Upper lobe of left lung (tissue), 4 donors: ENCODE data around the gene MRPL52.

Source experiments
- POLR2A ChIP-seq, 4 donors: fragments of 450-650 bp; IDR thresholded peaks; one replicate each; pipeline ENCODE4 v1.5.1; 2016 to 2017; ENCODE audit warnings: antibody characterized with exemption in 4 of 4, mild to moderate bottlenecking in 2 of 4
- POLR2AphosphoS5 ChIP-seq, 2 donors: sonication (generic); formaldehyde crosslinking; IDR thresholded peaks; one replicate each; pipeline ENCODE4 v1.5.1; 2017; ENCODE audit warnings: antibody characterized with exemption in 2 of 2
- TF ChIP-seq, protein P1 (sequence below), 6 experiments: fragments of 450-650 bp in 4 of 6; fragments of 200-600 bp in 2 of 6; sonication (generic) in 2 of 6; IDR thresholded peaks; one replicate each; pipeline ENCODE4 v1.5.1; 2016 to 2019; ENCODE audit warnings: antibody characterized with exemption in 6 of 6

DNA sequence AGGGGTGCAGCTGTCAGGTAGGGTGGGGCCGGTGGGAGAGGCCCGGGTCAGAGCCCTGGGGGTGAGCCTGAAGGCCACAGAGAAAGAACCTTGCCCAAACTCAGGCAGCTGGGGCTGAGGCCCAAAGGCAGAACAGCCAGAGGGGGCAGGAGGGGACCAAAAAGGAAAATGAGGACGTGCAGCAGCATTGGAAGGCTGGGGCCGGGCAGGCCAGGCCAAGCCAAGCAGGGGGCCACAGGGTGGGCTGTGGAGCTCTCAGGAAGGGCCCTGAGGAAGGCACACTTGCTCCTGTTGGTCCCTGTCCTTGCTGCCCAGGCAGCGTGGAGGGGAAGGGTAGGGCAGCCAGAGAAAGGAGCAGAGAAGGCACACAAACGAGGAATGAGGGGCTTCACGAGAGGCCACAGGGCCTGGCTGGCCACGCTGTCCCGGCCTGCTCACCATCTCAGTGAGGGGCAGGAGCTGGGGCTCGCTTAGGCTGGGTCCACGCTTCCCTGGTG, 17.2 kb downstream of the MRPL52 start:
- TF ChIP-seq, protein P1, sequence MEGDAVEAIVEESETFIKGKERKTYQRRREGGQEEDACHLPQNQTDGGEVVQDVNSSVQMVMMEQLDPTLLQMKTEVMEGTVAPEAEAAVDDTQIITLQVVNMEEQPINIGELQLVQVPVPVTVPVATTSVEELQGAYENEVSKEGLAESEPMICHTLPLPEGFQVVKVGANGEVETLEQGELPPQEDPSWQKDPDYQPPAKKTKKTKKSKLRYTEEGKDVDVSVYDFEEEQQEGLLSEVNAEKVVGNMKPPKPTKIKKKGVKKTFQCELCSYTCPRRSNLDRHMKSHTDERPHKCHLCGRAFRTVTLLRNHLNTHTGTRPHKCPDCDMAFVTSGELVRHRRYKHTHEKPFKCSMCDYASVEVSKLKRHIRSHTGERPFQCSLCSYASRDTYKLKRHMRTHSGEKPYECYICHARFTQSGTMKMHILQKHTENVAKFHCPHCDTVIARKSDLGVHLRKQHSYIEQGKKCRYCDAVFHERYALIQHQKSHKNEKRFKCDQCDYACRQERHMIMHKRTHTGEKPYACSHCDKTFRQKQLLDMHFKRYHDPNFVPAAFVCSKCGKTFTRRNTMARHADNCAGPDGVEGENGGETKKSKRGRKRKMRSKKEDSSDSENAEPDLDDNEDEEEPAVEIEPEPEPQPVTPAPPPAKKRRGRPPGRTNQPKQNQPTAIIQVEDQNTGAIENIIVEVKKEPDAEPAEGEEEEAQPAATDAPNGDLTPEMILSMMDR (IDR thresholded peaks at IDR 0.05): no peak
- TF ChIP-seq POLR2AphosphoS5 (IDR thresholded peaks at IDR 0.05) (no peak), POLR2A (IDR thresholded peaks at IDR 0.05) (no peak)
